Activated naive CD8-positive, alpha-beta T cell (primary cell): ENCODE data around the gene PIK3C2B.

ENCODE experiments used
- H3K27ac Mint-ChIP-seq: one replicate; pipeline ENCODE4 v1.8.0; 2021; ENCODE audit warnings: mixed read lengths
- H3K27me3 Mint-ChIP-seq: one replicate; pipeline ENCODE4 v1.8.0; 2021; ENCODE audit warnings: mixed read lengths
- H3K36me3 Mint-ChIP-seq: one replicate; pipeline ENCODE4 v1.8.0; 2021; ENCODE audit warnings: mixed read lengths
- H3K4me1 Mint-ChIP-seq: one replicate; pipeline ENCODE4 v1.8.0; 2021; ENCODE audit warnings: low read depth, mixed read lengths
- H3K4me3 Mint-ChIP-seq: one replicate; pipeline ENCODE4 v1.8.0; 2021; ENCODE audit warnings: mild to moderate bottlenecking, mixed read lengths
- H3K9me3 Mint-ChIP-seq: one replicate; pipeline ENCODE4 v1.8.0; 2021; ENCODE audit warnings: low read depth, mixed read lengths

Gene PIK3C2B

GRCh38 chr1:204478172-204478899 lies 16.3 kb downstream of the PIK3C2B start:
- Mint-ChIP-seq H3K4me3 (no peak overlapping the region), H3K9me3 (no peaks in the 10 kb centered on the region), H3K27ac (no peak overlapping the region), H3K27me3 (no peaks in the 10 kb centered on the region), H3K36me3 (peaks cover 6% of the 10 kb centered on the region), H3K4me1 (peaks cover 76% of the 10 kb centered on the region)

- Mint-ChIP-seq H3K27me3 (no peaks in the 10 kb centered on the region), H3K27ac (no peak overlapping the region), H3K4me3 (no peak overlapping the region), H3K9me3 (no peaks in the 10 kb centered on the region), H3K36me3 (peaks cover 4% of the 10 kb centered on the region), H3K4me1 (peaks cover 73% of the 10 kb centered on the region)
Observed at GRCh38 chr1:204477036-204477740, 17.4 kb downstream of the PIK3C2B start.

- Mint-ChIP-seq H3K27me3 (no peaks in the 10 kb centered on the region), H3K36me3 (peaks cover 4% of the 10 kb centered on the region), H3K4me3 (no peak overlapping the region), H3K9me3 (no peaks in the 10 kb centered on the region), H3K4me1 (peaks cover 71% of the 10 kb centered on the region), H3K27ac (no peak overlapping the region)
Observed at GRCh38 chr1:204476563-204476962, 18.0 kb downstream of the PIK3C2B start.

- Mint-ChIP-seq H3K27ac (no peak overlapping the region), H3K36me3 (peaks cover 4% of the 10 kb centered on the region), H3K4me3 (no peak overlapping the region), H3K9me3 (no peaks in the 10 kb centered on the region), H3K27me3 (no peaks in the 10 kb centered on the region), H3K4me1 (peaks cover 63% of the 10 kb centered on the region)
Observed at GRCh38 chr1:204475656-204476432, 18.8 kb downstream of the PIK3C2B start.

- H3K4me1 Mint-ChIP-seq: peaks cover 42% of the 10 kb centered on the region
- no peak overlapping the region for H3K27ac Mint-ChIP-seq
- H3K9me3 Mint-ChIP-seq: no peaks in the 10 kb centered on the region
- H3K4me3 Mint-ChIP-seq: no peak overlapping the region
- H3K36me3 Mint-ChIP-seq: peaks cover 6% of the 10 kb centered on the region
- H3K27me3 Mint-ChIP-seq: no peaks in the 10 kb centered on the region
Observed at GRCh38 chr1:204473400-204473965, 21.1 kb downstream of the PIK3C2B start.

GRCh38 chr1:204472660-204473059 lies 21.9 kb downstream of the PIK3C2B start:
- Mint-ChIP-seq H3K36me3 (peaks cover 9% of the 10 kb centered on the region), H3K27me3 (no peaks in the 10 kb centered on the region), H3K4me3 (no peak overlapping the region), H3K9me3 (no peaks in the 10 kb centered on the region), H3K27ac (no peak overlapping the region), H3K4me1 (peaks cover 35% of the 10 kb centered on the region)

GRCh38 chr1:204471687-204472086 lies 22.9 kb downstream of the PIK3C2B start:
- H3K27ac Mint-ChIP-seq: no peak overlapping the region
- H3K9me3 Mint-ChIP-seq: no peaks in the 10 kb centered on the region
- no peaks in the 10 kb centered on the region for H3K27me3 Mint-ChIP-seq
- peaks cover 25% of the 10 kb centered on the region for H3K4me1 Mint-ChIP-seq
- H3K36me3 Mint-ChIP-seq: peaks cover 9% of the 10 kb centered on the region
- no peak overlapping the region for H3K4me3 Mint-ChIP-seq

- no peak overlapping the region for H3K27ac Mint-ChIP-seq
- H3K9me3 Mint-ChIP-seq: no peaks in the 10 kb centered on the region
- no peaks in the 10 kb centered on the region for H3K27me3 Mint-ChIP-seq
- H3K4me1 Mint-ChIP-seq: peaks cover 19% of the 10 kb centered on the region
- H3K4me3 Mint-ChIP-seq: no peak overlapping the region
- peaks cover 13% of the 10 kb centered on the region for H3K36me3 Mint-ChIP-seq
Observed at GRCh38 chr1:204469304-204469703, 25.3 kb downstream of the PIK3C2B start.

GRCh38 chr1:204468766-204469302 lies 25.8 kb downstream of the PIK3C2B start:
- Mint-ChIP-seq H3K9me3 (no peaks in the 10 kb centered on the region), H3K4me3 (no peak overlapping the region), H3K36me3 (peaks cover 13% of the 10 kb centered on the region), H3K27me3 (no peaks in the 10 kb centered on the region), H3K27ac (no peak overlapping the region), H3K4me1 (peaks cover 22% of the 10 kb centered on the region)

GRCh38 chr1:204468206-204468605 lies 26.4 kb downstream of the PIK3C2B start:
- peaks cover 26% of the 10 kb centered on the region for H3K4me1 Mint-ChIP-seq
- H3K36me3 Mint-ChIP-seq: peaks cover 13% of the 10 kb centered on the region
- H3K4me3 Mint-ChIP-seq: no peak overlapping the region
- H3K27me3 Mint-ChIP-seq: no peaks in the 10 kb centered on the region
- no peak overlapping the region for H3K27ac Mint-ChIP-seq
- no peaks in the 10 kb centered on the region for H3K9me3 Mint-ChIP-seq

GRCh38 chr1:204466416-204467405 lies 27.9 kb downstream of the PIK3C2B start:
- Mint-ChIP-seq H3K27ac (no peak overlapping the region), H3K4me3 (no peak overlapping the region), H3K27me3 (no peaks in the 10 kb centered on the region), H3K9me3 (no peaks in the 10 kb centered on the region), H3K36me3 (peaks cover 13% of the 10 kb centered on the region), H3K4me1 (peaks cover 40% of the 10 kb centered on the region)

GRCh38 chr1:204465546-204466415 lies 28.8 kb downstream of the PIK3C2B start:
- Mint-ChIP-seq H3K27ac (peak overlapping the region; percentile 75), H3K4me1 (peaks cover 49% of the 10 kb centered on the region), H3K36me3 (peaks cover 13% of the 10 kb centered on the region), H3K9me3 (no peaks in the 10 kb centered on the region), H3K27me3 (no peaks in the 10 kb centered on the region), H3K4me3 (no peak overlapping the region)

GRCh38 chr1:204464701-204465100 lies 29.9 kb downstream of the PIK3C2B start:
- H3K4me1 Mint-ChIP-seq: peaks cover 59% of the 10 kb centered on the region
- H3K36me3 Mint-ChIP-seq: peaks cover 18% of the 10 kb centered on the region
- H3K27ac Mint-ChIP-seq: peak overlapping the region; percentile 46
- H3K4me3 Mint-ChIP-seq: peak overlapping the region; percentile 27
- H3K27me3 Mint-ChIP-seq: no peaks in the 10 kb centered on the region
- no peaks in the 10 kb centered on the region for H3K9me3 Mint-ChIP-seq
